Right renal pelvis (tissue), 4 donors: ENCODE measurements around the gene SGTB. TPM values are rescaled to one million over a fixed set of nuclear protein-coding genes. Genes with fewer than 3 reads are reported as not detected.
"Not testable (repeated sequence)": the region's sequence is repeated elsewhere in the genome, so short reads cannot be mapped to it uniquely, and the experiment has no call there.

ENCODE experiments used
- DNase-seq, 4 donors: peaks; one replicate each; pipeline ENCODE4 v3.0.0-alpha.2; 2013; ENCODE audit warnings: low read depth in 4 of 4, low spot score in 3 of 4, missing footprints in 1 of 4
- polyA plus RNA-seq, 4 donors: library from polyadenylated mRNA; unstranded; fragments of 120-200 nt; gene quantifications; one replicate each; pipeline ENCODE4 v1.2.1, GENCODE V29; 2013; ENCODE audit not compliant: insufficient read length in 4 of 4

SGTB gene
- polyA plus RNA-seq, 4 donors: 8.1 to 10.6 (median 9.8) TPM

GRCh38 chr5:65734921-65735320, 13.0 kb upstream of the SGTB start:
- no peak for DNase-seq

- DNase-seq: not testable (repeated sequence)
These were observed 12.4 kb upstream of the SGTB start for GRCh38 chr5:65734196-65734775.

- not testable (repeated sequence) for DNase-seq
These were observed 10.1 kb upstream of the SGTB start for GRCh38 chr5:65732046-65732445.

GRCh38 chr5:65730910-65731309, 9.0 kb upstream of the SGTB start:
- DNase-seq: no peak

GRCh38 chr5:65728218-65728617, 6.3 kb upstream of the SGTB start:
- DNase-seq: no peak

- no peak for DNase-seq
These were observed 5.7 kb upstream of the SGTB start for GRCh38 chr5:65727491-65728156.

- DNase-seq: peak; percentile 33 to 45 (median 43)
These were observed 880 bp upstream of the SGTB start for GRCh38 chr5:65722575-65723403.

GRCh38 chr5:65721050-65721719, 724 bp downstream of the SGTB start:
- DNase-seq: peak in 3 of 4 donors; percentile 32 to 52 (median 38)

GRCh38 chr5:65718576-65719310, 3.2 kb downstream of the SGTB start:
- no peak for DNase-seq

GRCh38 chr5:65708145-65708544, 13.8 kb downstream of the SGTB start:
- no peak for DNase-seq

- no peak for DNase-seq
These were observed 14.2 kb downstream of the SGTB start for GRCh38 chr5:65707663-65708062.

GRCh38 chr5:65704621-65705239, 17.2 kb downstream of the SGTB start:
- no peak for DNase-seq

GRCh38 chr5:65702036-65702435, 19.9 kb downstream of the SGTB start:
- DNase-seq: no peak

GRCh38 chr5:65699338-65699737, 22.6 kb downstream of the SGTB start:
- no peak for DNase-seq

- DNase-seq: no peak
These were observed 25.0 kb downstream of the SGTB start for GRCh38 chr5:65696892-65697291.

GRCh38 chr5:65695896-65696295, 26.0 kb downstream of the SGTB start:
- DNase-seq: no peak

GRCh38 chr5:65695162-65695755, 26.6 kb downstream of the SGTB start:
- DNase-seq: no peak

- DNase-seq: no peak
These were observed 28.8 kb downstream of the SGTB start for GRCh38 chr5:65693121-65693520.

- DNase-seq: no peak
These were observed 39.8 kb downstream of the SGTB start for GRCh38 chr5:65682148-65682547.

GRCh38 chr5:65676056-65676455, 45.9 kb downstream of the SGTB start:
- not testable (repeated sequence) for DNase-seq
